ENCODE results near the gene ABCA1.

GRCh38 chr9:104972242-104972866, 44.4 kb upstream of the ABCA1 start:
- TF ChIP-seq CTCF (conservative IDR thresholded peaks at IDR 0.05; ENCODE audit: low read depth, low read length) (no peak), EZH2 (IDR thresholded peaks at IDR 0.05; ENCODE audit: borderline replicate concordance, low read depth, low read length, poor library complexity, severe bottlenecking) (no peak)
